HG02623 (cell line): ENCODE measurements around the gene NBPF19.
"Not testable (repeated sequence)": the region's sequence is repeated elsewhere in the genome, so short reads cannot be mapped to it uniquely, and the experiment has no call there.

Experiments used
- ATAC-seq: cut with Tn5 transposase; IDR thresholded peaks from one replicate; pipeline ENCODE4 v1.9.1; 2021; ENCODE audit warnings: moderate library complexity; ENCODE audit not compliant: unreplicated experiment

NBPF19 gene, protein sequence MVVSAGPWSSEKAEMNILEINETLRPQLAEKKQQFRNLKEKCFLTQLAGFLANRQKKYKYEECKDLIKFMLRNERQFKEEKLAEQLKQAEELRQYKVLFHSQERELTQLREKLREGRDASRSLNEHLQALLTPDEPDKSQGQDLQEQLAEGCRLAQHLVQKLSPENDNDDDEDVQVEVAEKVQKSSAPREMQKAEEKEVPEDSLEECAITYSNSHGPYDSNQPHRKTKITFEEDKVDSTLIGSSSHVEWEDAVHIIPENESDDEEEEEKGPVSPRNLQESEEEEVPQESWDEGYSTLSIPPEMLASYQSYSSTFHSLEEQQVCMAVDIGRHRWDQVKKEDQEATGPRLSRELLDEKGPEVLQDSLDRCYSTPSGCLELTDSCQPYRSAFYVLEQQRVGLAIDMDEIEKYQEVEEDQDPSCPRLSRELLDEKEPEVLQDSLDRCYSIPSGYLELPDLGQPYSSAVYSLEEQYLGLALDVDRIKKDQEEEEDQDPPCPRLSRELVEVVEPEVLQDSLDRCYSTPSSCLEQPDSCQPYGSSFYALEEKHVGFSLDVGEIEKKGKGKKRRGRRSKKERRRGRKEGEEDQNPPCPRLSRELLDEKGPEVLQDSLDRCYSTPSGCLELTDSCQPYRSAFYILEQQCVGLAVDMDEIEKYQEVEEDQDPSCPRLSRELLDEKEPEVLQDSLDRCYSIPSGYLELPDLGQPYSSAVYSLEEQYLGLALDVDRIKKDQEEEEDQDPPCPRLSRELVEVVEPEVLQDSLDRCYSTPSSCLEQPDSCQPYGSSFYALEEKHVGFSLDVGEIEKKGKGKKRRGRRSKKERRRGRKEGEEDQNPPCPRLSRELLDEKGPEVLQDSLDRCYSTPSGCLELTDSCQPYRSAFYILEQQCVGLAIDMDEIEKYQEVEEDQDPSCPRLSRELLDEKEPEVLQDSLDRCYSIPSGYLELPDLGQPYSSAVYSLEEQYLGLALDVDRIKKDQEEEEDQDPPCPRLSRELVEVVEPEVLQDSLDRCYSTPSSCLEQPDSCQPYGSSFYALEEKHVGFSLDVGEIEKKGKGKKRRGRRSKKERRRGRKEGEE (N-terminal part only)

DNA sequence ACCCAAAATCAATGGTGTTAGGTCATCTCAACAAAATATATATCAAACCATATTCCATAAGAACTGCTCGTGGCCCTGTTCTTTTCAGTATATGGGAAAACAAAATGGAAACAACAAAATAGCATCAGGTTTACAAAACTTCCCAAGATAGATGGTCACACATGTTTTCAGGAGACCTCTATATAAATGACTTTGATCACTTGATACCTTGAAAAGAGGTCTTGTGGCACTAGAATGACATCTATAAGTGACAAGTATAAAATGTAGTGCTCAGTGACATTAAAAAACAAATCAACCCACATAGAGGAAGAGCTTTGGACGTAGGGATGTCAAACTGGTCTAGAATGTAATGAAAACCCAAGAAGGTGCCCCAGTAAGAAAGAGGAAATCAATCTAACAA lies at the start of gene NBPF19:
TSS of gene NBPF19 (plus strand) at position 301 of the 400 bp plus-strand sequence. CDS start 888 bp downstream, outside the sequence.
- not testable (repeated sequence) for ATAC-seq

GRCh38 chr1:149428317-149428716 lies 46.5 kb upstream of the NBPF19 start:
- not testable (repeated sequence) for ATAC-seq

GRCh38 chr1:149445451-149445850 lies 29.4 kb upstream of the NBPF19 start:
- not testable (repeated sequence) for ATAC-seq

GRCh38 chr1:149452196-149452595 lies 22.6 kb upstream of the NBPF19 start:
- not testable (repeated sequence) for ATAC-seq

GRCh38 chr1:149452652-149453051 lies 22.2 kb upstream of the NBPF19 start:
- not testable (repeated sequence) for ATAC-seq

- ATAC-seq: not testable (repeated sequence)
These were observed 83.5 kb downstream of the NBPF19 start for GRCh38 chr1:149558350-149558825.

DNA sequence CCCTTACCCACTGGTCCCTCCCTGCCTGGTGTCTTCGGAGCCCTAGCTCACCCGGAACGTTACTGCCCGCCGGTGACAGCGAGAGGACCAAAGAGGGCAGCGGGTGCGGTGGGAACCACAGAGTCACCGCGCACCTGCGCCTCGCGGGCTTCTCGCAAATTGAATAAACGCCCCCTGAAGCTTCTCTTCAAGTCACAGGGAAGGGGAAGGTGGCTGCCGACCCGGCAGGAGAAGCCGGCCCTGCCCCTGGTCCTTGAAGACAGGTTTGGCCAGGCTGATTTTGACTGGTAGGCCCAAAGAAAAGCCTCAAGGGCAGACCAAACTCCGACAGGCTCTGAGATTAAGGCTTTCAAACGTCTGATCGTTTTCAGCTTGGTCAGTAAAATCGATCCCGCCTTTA lies 87.0 kb downstream of the NBPF19 start:
- ATAC-seq: not testable (repeated sequence)

- not testable (repeated sequence) for ATAC-seq
These were observed 90.6 kb downstream of the NBPF19 start for GRCh38 chr1:149565485-149565884.

DNA sequence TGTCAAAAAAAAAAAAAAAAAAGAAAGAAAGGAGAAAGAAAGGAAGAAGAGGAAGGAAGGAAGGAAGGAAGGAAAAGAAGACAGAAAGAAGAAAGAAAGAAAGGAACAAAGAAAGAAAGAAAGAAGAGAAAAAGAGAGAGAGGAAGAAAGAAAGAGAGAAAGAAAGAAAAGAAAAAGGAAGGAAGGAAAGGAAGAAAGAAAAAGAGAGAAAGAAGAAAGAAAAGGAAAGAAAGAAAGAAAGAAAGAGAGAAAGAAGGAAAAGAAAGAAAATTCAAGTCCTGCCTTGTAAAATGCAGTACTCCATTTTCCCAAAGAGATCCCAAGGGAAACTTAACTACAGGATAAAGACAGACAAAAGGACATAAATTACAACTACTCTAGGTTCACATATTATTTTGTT lies 97.9 kb downstream of the NBPF19 start:
- not testable (repeated sequence) for ATAC-seq

DNA sequence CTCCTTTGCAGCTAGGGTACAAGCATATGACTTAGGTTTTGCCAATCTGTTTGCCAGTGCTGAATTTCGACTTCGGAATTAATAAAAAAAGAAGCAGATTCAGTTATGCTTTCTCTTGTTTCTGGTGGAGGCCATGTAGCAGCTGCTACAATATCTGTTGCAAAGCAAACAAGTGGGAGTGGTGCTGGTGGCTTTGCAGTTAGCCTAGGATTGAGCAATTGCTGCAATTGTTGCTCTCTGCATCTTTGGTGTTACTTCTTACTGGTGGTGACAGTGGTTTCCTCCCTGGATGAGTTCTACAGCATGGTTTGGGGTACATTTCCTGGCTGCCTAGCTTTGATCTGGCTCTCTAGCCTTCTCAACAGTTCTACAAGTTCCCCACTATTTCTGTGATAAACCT lies 110.7 kb downstream of the NBPF19 start:
- ATAC-seq: not testable (repeated sequence)
